B cell (primary cell): ENCODE measurements around the gene NACAD. TPM values are rescaled to one million over a fixed set of nuclear protein-coding genes. Genes with fewer than 3 reads are reported as not detected.

Experiments used
- ATAC-seq: fragments of 200-7000 bp; cut with Tn5 transposase; one replicate; pipeline ENCODE4 v1.10.0; 2021; ENCODE audit warnings: low read depth, mild to moderate bottlenecking, moderate number of reproducible peaks, moderate library complexity
- CTCF ChIA-PET: fragments of 350-600 bp; sonication (Branson Sonifier 250); formaldehyde crosslinking; loops from one replicate; lab custom pipeline; 2021; ENCODE audit warnings: antibody characterized with exemption, inconsistent platforms; lab: Charles Lee
- POLR2A ChIA-PET: fragments of 350-600 bp; sonication (Branson Sonifier 250); formaldehyde crosslinking; loops from one replicate; lab custom pipeline; 2021; ENCODE audit warnings: antibody characterized with exemption; lab: Charles Lee
- DNase-seq: peaks from one replicate; pipeline ENCODE4 v3.0.0; 2013
- H2AFZ ChIP-seq: 2 replicates; pipeline ENCODE4 v1.6.1; 2012; ENCODE audit warnings: mild to moderate bottlenecking, low read depth, low read length; ENCODE audit not compliant: insufficient read depth, poor library complexity, severe bottlenecking
- H3K27ac ChIP-seq, 2 donors: 1 replicate in 1 of 2; 2 replicates in 1 of 2; pipeline ENCODE4 v1.5.1; 2012 to 2013; ENCODE audit warnings: low read length in 2 of 2, mild to moderate bottlenecking in 2 of 2, moderate library complexity in 1 of 2
- H3K27me3 ChIP-seq, 4 experiments: fragments of 200-600 bp in 1 of 4; sonication (generic) in 1 of 4; replicated peaks in 1 of 4; 1 replicate in 2 of 4; 2 replicates in 2 of 4; pipeline versions ENCODE4 v1.6.1 to v1.7.0; 2013 to 2016; ENCODE audit warnings: low read length in 3 of 4, mild to moderate bottlenecking in 2 of 4, mixed read lengths in 1 of 4, moderate library complexity in 1 of 4; ENCODE audit not compliant: insufficient read depth in 4 of 4, control insufficient read depth in 3 of 4; ENCODE audit errors: control extremely low read depth in 1 of 4
- H3K36me3 ChIP-seq, 2 experiments: replicated peaks in 1 of 2; 1 replicate in 1 of 2; 2 replicates in 1 of 2; pipeline versions ENCODE4 v1.6.1 to v1.7.1; 2013; ENCODE audit warnings: low read length in 1 of 2; ENCODE audit not compliant: insufficient read depth in 2 of 2, control insufficient read depth in 1 of 2; ENCODE audit errors: control extremely low read depth in 1 of 2, extremely low read depth in 1 of 2
- H3K4me1 ChIP-seq, 2 donors: fragments of 200-600 bp in 1 of 2; sonication (generic) in 1 of 2; 1 replicate in 1 of 2; 2 replicates in 1 of 2; pipeline versions ENCODE4 v1.5.1 to v1.6.1; 2013 to 2017; ENCODE audit warnings: low read length in 2 of 2; ENCODE audit not compliant: control insufficient read depth in 2 of 2, insufficient read depth in 2 of 2
- H3K4me2 ChIP-seq: replicated peaks from 2 replicates; pipeline ENCODE3; 2012; ENCODE audit warnings: mild to moderate bottlenecking, low read depth, low read length; ENCODE audit not compliant: poor library complexity, severe bottlenecking
- H3K4me3 ChIP-seq, 5 experiments: fragments of 200-600 bp in 1 of 5; sonication (generic) in 1 of 5; 1 replicate in 3 of 5; 2 replicates in 2 of 5; pipeline versions ENCODE4 v1.5.1 to v1.7.0; 2011 to 2016; ENCODE audit warnings: low read length in 4 of 5, mild to moderate bottlenecking in 4 of 5, low read depth in 2 of 5, control low read depth in 1 of 5, moderate library complexity in 1 of 5; ENCODE audit not compliant: insufficient read depth in 1 of 5; ENCODE audit errors: control extremely low read depth in 1 of 5, extremely low read depth in 1 of 5
- H3K79me2 ChIP-seq: fragments of 200-600 bp; sonication (generic); one replicate; pipeline ENCODE4 v1.6.0; 2016; ENCODE audit warnings: low read length; ENCODE audit not compliant: control insufficient read depth, insufficient read depth
- H3K9ac ChIP-seq: fragments of 200-600 bp; sonication (generic); 2 replicates; pipeline ENCODE4 v1.6.1; 2017; ENCODE audit warnings: mild to moderate bottlenecking, low read length, moderate library complexity
- H3K9me3 ChIP-seq, 3 donors: one replicate each; pipeline versions ENCODE4 v1.6.1 to v1.7.1; 2013; ENCODE audit warnings: low read length in 2 of 3; ENCODE audit not compliant: control insufficient read depth in 2 of 3, insufficient read depth in 1 of 3; ENCODE audit errors: control extremely low read depth in 1 of 3
- H4K20me1 ChIP-seq: 2 replicates; pipeline ENCODE4 v1.6.0; 2012; ENCODE audit warnings: mild to moderate bottlenecking, low read length; ENCODE audit not compliant: insufficient read depth, control insufficient read depth, poor library complexity, severe bottlenecking
- H3K27ac Mint-ChIP-seq: one replicate; pipeline ENCODE4 v1.8.0; 2021; ENCODE audit warnings: mixed read lengths
- H3K27me3 Mint-ChIP-seq: one replicate; pipeline ENCODE4 v1.8.0; 2021; ENCODE audit warnings: mixed read lengths
- H3K4me1 Mint-ChIP-seq: one replicate; pipeline ENCODE4 v1.8.0; 2021; ENCODE audit warnings: mixed read lengths
- H3K4me3 Mint-ChIP-seq: one replicate; pipeline ENCODE4 v1.8.0; 2021; ENCODE audit warnings: mixed read lengths
- H3K9me3 Mint-ChIP-seq: one replicate; pipeline ENCODE4 v1.8.0; 2022; ENCODE audit warnings: mixed read lengths; ENCODE audit not compliant: insufficient read depth
- EZH2 ChIP-seq: IDR thresholded peaks from 2 replicates; pipeline ENCODE4 v1.6.1; 2012; ENCODE audit warnings: borderline replicate concordance, low read depth, mild to moderate bottlenecking, moderate library complexity, low read length; ENCODE audit not compliant: insufficient read depth, poor library complexity, severe bottlenecking
- WGBS: methylation state at CpG from one replicate; pipeline ENCODE4 v1.1.5; 2013; ENCODE audit warnings: missing lambda C conversion rate; ENCODE audit not compliant: insufficient coverage; 5-methylcytosine and 5-hydroxymethylcytosine counted together
- intact Hi-C: fragments of 100-400 bp; cut with micrococcal nuclease; formaldehyde crosslinking; loops from one replicate; pipeline ENCODE4 v1.10.0; 2022
- polyA plus RNA-seq: library from polyadenylated mRNA; depleted of rRNA; stranded (reverse); fragments of >200 nt; gene quantifications from 2 replicates; pipeline ENCODE4 v1.2.3, GENCODE V29; 2012
- total RNA-seq, 2 donors: library from RNA; stranded (reverse); fragments of 120-200 nt in 1 of 2; gene quantifications; 1 replicate in 1 of 2; 2 replicates in 1 of 2; pipeline versions ENCODE4 v1.2.3 to v1.2.4, GENCODE V29; 2013 to 2022
- TF ChIP-seq, protein P1 (sequence below): fragments of 200-600 bp; IDR thresholded peaks from one replicate; pipeline ENCODE4 v1.8.0; 2022; ENCODE audit warnings: antibody characterized with exemption, mild to moderate bottlenecking

Gene NACAD
- total and polyA plus RNA-seq, 2 donors (not counting 1 experiment from before 2014, with no cell fraction given): 0.04 to 0.49 TPM

DNA sequence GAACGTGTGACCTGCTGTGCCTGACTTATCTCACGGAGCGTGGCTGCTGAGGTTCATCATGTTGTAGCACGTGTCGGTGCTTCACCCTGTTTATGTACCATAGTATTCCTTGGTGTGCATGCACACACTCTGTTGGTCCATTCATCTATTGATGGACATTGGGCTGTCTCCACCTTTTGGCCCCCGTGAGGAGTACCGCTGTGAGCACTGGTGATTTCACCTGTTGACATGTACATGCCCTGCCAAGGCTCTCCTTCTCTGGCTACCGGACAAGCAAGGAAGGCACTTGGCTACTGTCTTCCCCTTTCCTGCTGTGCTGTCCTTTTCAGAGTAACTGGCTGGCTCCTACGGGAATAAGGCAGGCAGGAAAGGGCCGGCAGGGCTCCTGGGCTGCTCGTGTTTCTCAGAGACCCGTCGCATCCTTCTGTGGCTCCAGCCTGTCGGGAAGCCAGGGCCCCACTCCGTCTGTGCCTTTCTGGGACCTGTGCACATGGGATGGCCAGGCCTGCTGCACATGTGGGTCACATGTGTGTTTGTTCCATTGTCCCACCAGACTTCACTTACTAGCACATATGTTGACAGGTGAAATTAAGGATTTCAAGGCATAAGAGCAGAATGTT is 40.5 kb upstream of the NACAD start:
- Histone ChIP-seq H3K36me3 (no peaks in the 10 kb centered on the region), H3K9me3 (no peaks in the 10 kb centered on the region), H2AFZ (no peak overlapping the region), H3K27me3 (peaks cover 0 to 3% (median 0%) of the 10 kb centered on the region in 4 experiments), H4K20me1 (no peaks in the 10 kb centered on the region), H3K4me2 (no peak overlapping the region), H3K4me1 (no peaks in the 10 kb centered on the region), H3K4me3 (no peak overlapping the region), H3K27ac (no peak overlapping the region), H3K79me2 (no peaks in the 10 kb centered on the region), H3K9ac (no peak overlapping the region)
- DNase-seq (no peak), ATAC-seq (no peak)
- no peaks in the 10 kb centered on the region for H3K27me3 Mint-ChIP-seq
- H3K27ac Mint-ChIP-seq: no peak overlapping the region
- ChIA-PET POLR2A (no interaction called here), CTCF (no interaction called here)
- WGBS: 93% methylated on average over 15 of the region's 15 CpGs
- intact Hi-C loops: no loop called here
- H3K4me1 Mint-ChIP-seq: no peaks in the 10 kb centered on the region
- H3K9me3 Mint-ChIP-seq: no peaks in the 10 kb centered on the region
- no peak for TF ChIP-seq EZH2
- TF ChIP-seq, protein P1, sequence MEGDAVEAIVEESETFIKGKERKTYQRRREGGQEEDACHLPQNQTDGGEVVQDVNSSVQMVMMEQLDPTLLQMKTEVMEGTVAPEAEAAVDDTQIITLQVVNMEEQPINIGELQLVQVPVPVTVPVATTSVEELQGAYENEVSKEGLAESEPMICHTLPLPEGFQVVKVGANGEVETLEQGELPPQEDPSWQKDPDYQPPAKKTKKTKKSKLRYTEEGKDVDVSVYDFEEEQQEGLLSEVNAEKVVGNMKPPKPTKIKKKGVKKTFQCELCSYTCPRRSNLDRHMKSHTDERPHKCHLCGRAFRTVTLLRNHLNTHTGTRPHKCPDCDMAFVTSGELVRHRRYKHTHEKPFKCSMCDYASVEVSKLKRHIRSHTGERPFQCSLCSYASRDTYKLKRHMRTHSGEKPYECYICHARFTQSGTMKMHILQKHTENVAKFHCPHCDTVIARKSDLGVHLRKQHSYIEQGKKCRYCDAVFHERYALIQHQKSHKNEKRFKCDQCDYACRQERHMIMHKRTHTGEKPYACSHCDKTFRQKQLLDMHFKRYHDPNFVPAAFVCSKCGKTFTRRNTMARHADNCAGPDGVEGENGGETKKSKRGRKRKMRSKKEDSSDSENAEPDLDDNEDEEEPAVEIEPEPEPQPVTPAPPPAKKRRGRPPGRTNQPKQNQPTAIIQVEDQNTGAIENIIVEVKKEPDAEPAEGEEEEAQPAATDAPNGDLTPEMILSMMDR: no peak
- H3K4me3 Mint-ChIP-seq: no peak overlapping the region

DNA sequence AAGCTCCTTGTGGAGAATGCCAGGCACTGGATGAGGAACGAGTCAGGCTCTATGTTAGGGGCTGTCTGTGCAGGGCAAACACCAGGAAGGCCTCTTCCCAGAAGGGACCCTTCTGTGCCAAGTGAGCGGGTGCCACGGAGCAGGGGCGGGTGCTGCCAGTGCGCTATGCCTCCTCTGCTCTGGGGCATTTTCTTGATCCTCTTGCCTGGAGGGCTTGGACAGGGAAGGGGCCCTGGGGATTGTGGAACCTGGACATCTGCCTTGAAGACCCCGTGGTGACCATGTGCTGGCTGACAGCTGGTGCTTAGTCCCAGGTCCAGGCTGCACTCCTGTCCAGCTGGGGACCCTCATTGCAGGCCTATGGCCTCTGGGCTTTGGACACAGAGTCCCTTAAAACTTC is 38.2 kb upstream of the NACAD start:
- no peaks in the 10 kb centered on the region for H3K27me3 ChIP-seq
- no peak overlapping the region for H3K4me3 ChIP-seq
- Mint-ChIP-seq H3K9me3 (no peaks in the 10 kb centered on the region), H3K4me3 (no peak overlapping the region), H3K4me1 (peaks cover 7% of the 10 kb centered on the region), H3K27ac (no peak overlapping the region), H3K27me3 (no peaks in the 10 kb centered on the region)
- 87% methylated on average over 6 of the region's 6 CpGs for WGBS
- H2AFZ ChIP-seq: no peak overlapping the region
- H3K4me1 ChIP-seq: peaks cover 0 to 10% of the 10 kb centered on the region in 2 donors
- H4K20me1 ChIP-seq: no peaks in the 10 kb centered on the region
- TF ChIP-seq, protein P1: no peak
- TF ChIP-seq EZH2: no peak
- intact Hi-C loops: no loop called here
- H3K9ac ChIP-seq: no peak overlapping the region
- POLR2A ChIA-PET: interaction anchor here (0.6 kb wide), 1 partner anchor 529 kb away, joined by 6 read pairs; no protein-coding TSS in a partner anchor
- H3K4me2 ChIP-seq: no peak overlapping the region
- ATAC-seq: no peak
- CTCF ChIA-PET: interaction anchor here (0.6 to 1.5 kb wide), 2 partner anchors 9 to 270 kb away, joined by 3 to 7 read pairs; no protein-coding TSS in a partner anchor
- no peaks in the 10 kb centered on the region for H3K36me3 ChIP-seq
- no peak overlapping the region for H3K27ac ChIP-seq
- H3K9me3 ChIP-seq: no peaks in the 10 kb centered on the region
- DNase-seq: no peak
- no peaks in the 10 kb centered on the region for H3K79me2 ChIP-seq
